ENCODE data around the gene PRKCZ.

The PRKCZ gene

GRCh38 chr1:2199042-2199810 is 149.0 kb downstream of the PRKCZ start:
- DNase-seq = peak; percentile 34 to 79 (median 57)

- no peak for DNase-seq
Observed at GRCh38 chr1:2200308-2200943, 150.2 kb downstream of the PRKCZ start.

- no peak for DNase-seq
Observed at GRCh38 chr1:2201062-2201461, 150.9 kb downstream of the PRKCZ start.

GRCh38 chr1:2202008-2202575 is 151.9 kb downstream of the PRKCZ start:
- DNase-seq = no peak

GRCh38 chr1:2202843-2203601 is 152.8 kb downstream of the PRKCZ start:
- no peak for DNase-seq

GRCh38 chr1:2203671-2204414 is 153.6 kb downstream of the PRKCZ start:
- no peak for DNase-seq

GRCh38 chr1:2204415-2205190 is 154.4 kb downstream of the PRKCZ start:
- peak; percentile 61 to 89 (median 80) for DNase-seq

GRCh38 chr1:2205191-2205952 is 155.2 kb downstream of the PRKCZ start:
- peak in 2 of 3 experiments; percentile 90 to 94 for DNase-seq

- no peak for DNase-seq
Observed at GRCh38 chr1:2206813-2207487, 156.7 kb downstream of the PRKCZ start.

- DNase-seq = peak in 1 of 3 experiments; percentile 28
Observed at GRCh38 chr1:2208309-2209239, 158.4 kb downstream of the PRKCZ start.

- DNase-seq = no peak
Observed at GRCh38 chr1:2209400-2210083, 159.3 kb downstream of the PRKCZ start.

GRCh38 chr1:2210084-2210653 is 160.0 kb downstream of the PRKCZ start:
- no peak for DNase-seq

GRCh38 chr1:2210786-2211185 is 160.6 kb downstream of the PRKCZ start:
- DNase-seq = no peak

- no peak for DNase-seq
Observed at GRCh38 chr1:2212274-2212531, 162.0 kb downstream of the PRKCZ start.

- peak; percentile 33 to 68 (median 55) for DNase-seq
Observed at GRCh38 chr1:2212532-2213491, 162.6 kb downstream of the PRKCZ start.

GRCh38 chr1:2213576-2214505 is 163.6 kb downstream of the PRKCZ start:
- no peak for DNase-seq
